Neural cell (in vitro differentiated cells): ENCODE data around the gene PRKCA. TPM values are rescaled to one million over a fixed set of nuclear protein-coding genes. Genes with fewer than 3 reads are reported as not detected.

Source experiments
- H2AFZ ChIP-seq: fragments of 200-600, 300-800 bp; sonication (generic), shearing (Covaris generic); 2 replicates; pipeline ENCODE4 v1.6.0; 2014; ENCODE audit warnings: low read depth, mild to moderate bottlenecking, antibody characterized with exemption, low read length, moderate library complexity
- H3F3A ChIP-seq: fragments of 200-600 bp; shearing (Covaris generic); 2 replicates; pipeline ENCODE4 v1.6.1; 2016; ENCODE audit warnings: mild to moderate bottlenecking, moderate library complexity, mixed read lengths, antibody characterized with exemption, low read length; ENCODE audit not compliant: insufficient read depth, poor library complexity, severe bottlenecking
- H3K27ac ChIP-seq: fragments of 200-600, 300-800 bp; sonication (generic), shearing (Covaris generic); 2 replicates; pipeline ENCODE4 v1.5.1; 2014; ENCODE audit warnings: mild to moderate bottlenecking, low read length, moderate library complexity
- H3K27me3 ChIP-seq: fragments of 300-800, 200-600 bp; sonication (generic), shearing (Covaris generic); 2 replicates; pipeline ENCODE4 v1.6.0; 2014; ENCODE audit warnings: mild to moderate bottlenecking, low read depth, low read length, moderate library complexity; ENCODE audit not compliant: insufficient read depth
- H3K36me3 ChIP-seq: fragments of 300-800, 200-600 bp; sonication (generic), shearing (Covaris generic); 2 replicates; pipeline ENCODE4 v1.5.1; 2014; ENCODE audit warnings: mild to moderate bottlenecking, antibody characterized with exemption, low read length, moderate library complexity; ENCODE audit not compliant: insufficient read depth
- H3K4me2 ChIP-seq: fragments of 300-800, 200-600 bp; sonication (generic), shearing (Covaris generic); 2 replicates; pipeline ENCODE4 v1.6.0; 2014; ENCODE audit warnings: mild to moderate bottlenecking, low read length
- H3K4me3 ChIP-seq: fragments of 300-800, 200-600 bp; sonication (generic), shearing (Covaris generic); 2 replicates; pipeline ENCODE4 v1.5.1; 2014; ENCODE audit warnings: mild to moderate bottlenecking, low read length, moderate library complexity
- H3K79me2 ChIP-seq: fragments of 200-600 bp; shearing (Covaris generic); replicated peaks from 2 replicates; pipeline ENCODE4 v1.6.0; 2014; ENCODE audit warnings: mild to moderate bottlenecking, low read length, moderate library complexity; ENCODE audit not compliant: insufficient read depth
- H3K9ac ChIP-seq: fragments of 300-800, 200-600 bp; sonication (generic), shearing (Covaris generic); 2 replicates; pipeline ENCODE4 v1.6.1; 2016; ENCODE audit warnings: mild to moderate bottlenecking, low read length, mixed read lengths
- H3K9me2 ChIP-seq: fragments of 200-600 bp; shearing (Covaris generic); 2 replicates; pipeline ENCODE4 v1.6.1; 2016; ENCODE audit warnings: mild to moderate bottlenecking, low read length, mixed read lengths; ENCODE audit not compliant: insufficient read depth
- H3K9me3 ChIP-seq: fragments of 200-600, 300-800 bp; sonication (generic), shearing (Covaris generic); 2 replicates; pipeline ENCODE4 v1.6.1; 2016; ENCODE audit warnings: mild to moderate bottlenecking, mixed run types, low read length, moderate library complexity, mixed read lengths
- H4K20me1 ChIP-seq: fragments of 200-600 bp; shearing (Covaris generic); 2 replicates; pipeline ENCODE4 v1.6.1; 2016; ENCODE audit warnings: mild to moderate bottlenecking, mixed run types; ENCODE audit not compliant: insufficient read depth
- EP300 ChIP-seq: fragments of 450-650 bp; conservative IDR thresholded peaks from 2 replicates; pipeline ENCODE4 v1.6.1; 2014; ENCODE audit warnings: antibody characterized with exemption, mild to moderate bottlenecking, moderate library complexity; ENCODE audit not compliant: poor library complexity, severe bottlenecking
- EZH2 ChIP-seq: fragments of 200-600, 300-800 bp; shearing (Covaris generic), sonication (generic); IDR thresholded peaks from 2 replicates; pipeline ENCODE4 v1.6.1; 2014; ENCODE audit warnings: antibody characterized with exemption, low read length, borderline replicate concordance, mild to moderate bottlenecking; ENCODE audit not compliant: insufficient read depth, poor library complexity, severe bottlenecking
- MXI1 ChIP-seq: fragments of 450-650 bp; conservative IDR thresholded peaks from 2 replicates; pipeline ENCODE4 v1.6.1; 2014; ENCODE audit warnings: antibody characterized with exemption, mild to moderate bottlenecking; ENCODE audit not compliant: poor library complexity, severe bottlenecking
- POLR2AphosphoS5 ChIP-seq: IDR thresholded peaks from 2 replicates; pipeline ENCODE4 v1.6.1; 2012
- RAD21 ChIP-seq: fragments of 450-650 bp; conservative IDR thresholded peaks from 2 replicates; pipeline ENCODE4 v1.6.1; 2014; ENCODE audit warnings: antibody characterized with exemption, mild to moderate bottlenecking, moderate library complexity
- SMC3 ChIP-seq: fragments of 450-650 bp; conservative IDR thresholded peaks from 2 replicates; pipeline ENCODE4 v1.6.1; 2014; ENCODE audit warnings: antibody characterized with exemption, mild to moderate bottlenecking, moderate library complexity; ENCODE audit not compliant: poor library complexity
- TAF1 ChIP-seq: IDR thresholded peaks from 2 replicates; pipeline ENCODE4 v1.6.1; 2012; ENCODE audit warnings: low read depth
- polyA plus RNA-seq: library from polyadenylated mRNA; depleted of rRNA; stranded (reverse); fragments of >200 nt; gene quantifications from 2 replicates; pipeline ENCODE4 v1.2.3, GENCODE V29; 2014
- TF ChIP-seq, protein P1 (sequence below): IDR thresholded peaks from 2 replicates; pipeline ENCODE4 v1.6.1; 2012; ENCODE audit warnings: borderline replicate concordance
- TF ChIP-seq, protein P2 (sequence below): fragments of 450-650 bp; IDR thresholded peaks from 2 replicates; pipeline ENCODE4 v1.5.1; 2014; ENCODE audit warnings: antibody characterized with exemption, mild to moderate bottlenecking, moderate library complexity; ENCODE audit not compliant: poor library complexity, severe bottlenecking

Gene PRKCA
- polyA plus RNA-seq, 1 donor from 2014 or later = 5.9 TPM

DNA sequence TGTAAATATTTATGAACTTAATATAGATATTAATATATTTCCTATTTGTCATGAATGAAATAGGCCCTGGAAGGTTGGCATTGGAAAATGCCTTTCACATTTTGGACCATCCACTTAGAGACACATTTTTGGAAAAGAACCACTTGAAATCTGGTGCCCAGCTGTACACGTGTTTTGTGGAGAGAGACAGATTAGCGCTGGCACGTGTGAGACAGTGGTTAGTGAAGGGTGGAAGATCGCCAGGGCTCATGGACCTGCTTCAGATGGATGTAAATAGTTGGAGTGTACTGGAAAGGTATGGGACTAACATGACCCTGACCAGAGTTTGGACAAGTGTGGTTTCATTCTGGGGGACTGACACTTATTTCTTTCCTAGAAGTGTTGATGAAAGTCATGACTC, 222.9 kb downstream of the PRKCA start:
- Histone ChIP-seq H3K79me2 (no peaks in the 10 kb centered on the region), H3K27me3 (no peaks in the 10 kb centered on the region), H3K4me2 (no peak overlapping the region), H3K27ac (no peak overlapping the region), H3F3A (no peaks in the 10 kb centered on the region), H4K20me1 (no peaks in the 10 kb centered on the region), H2AFZ (no peak overlapping the region), H3K9me2 (no peaks in the 10 kb centered on the region), H3K9me3 (no peaks in the 10 kb centered on the region), H3K9ac (no peak overlapping the region), H3K4me3 (no peak overlapping the region), H3K36me3 (no peaks in the 10 kb centered on the region)
- TF ChIP-seq MXI1 (no peak), POLR2AphosphoS5 (no peak), RAD21 (no peak), EP300 (no peak), SMC3 (no peak), TAF1 (no peak), EZH2 (no peak)
- TF ChIP-seq, protein P1, sequence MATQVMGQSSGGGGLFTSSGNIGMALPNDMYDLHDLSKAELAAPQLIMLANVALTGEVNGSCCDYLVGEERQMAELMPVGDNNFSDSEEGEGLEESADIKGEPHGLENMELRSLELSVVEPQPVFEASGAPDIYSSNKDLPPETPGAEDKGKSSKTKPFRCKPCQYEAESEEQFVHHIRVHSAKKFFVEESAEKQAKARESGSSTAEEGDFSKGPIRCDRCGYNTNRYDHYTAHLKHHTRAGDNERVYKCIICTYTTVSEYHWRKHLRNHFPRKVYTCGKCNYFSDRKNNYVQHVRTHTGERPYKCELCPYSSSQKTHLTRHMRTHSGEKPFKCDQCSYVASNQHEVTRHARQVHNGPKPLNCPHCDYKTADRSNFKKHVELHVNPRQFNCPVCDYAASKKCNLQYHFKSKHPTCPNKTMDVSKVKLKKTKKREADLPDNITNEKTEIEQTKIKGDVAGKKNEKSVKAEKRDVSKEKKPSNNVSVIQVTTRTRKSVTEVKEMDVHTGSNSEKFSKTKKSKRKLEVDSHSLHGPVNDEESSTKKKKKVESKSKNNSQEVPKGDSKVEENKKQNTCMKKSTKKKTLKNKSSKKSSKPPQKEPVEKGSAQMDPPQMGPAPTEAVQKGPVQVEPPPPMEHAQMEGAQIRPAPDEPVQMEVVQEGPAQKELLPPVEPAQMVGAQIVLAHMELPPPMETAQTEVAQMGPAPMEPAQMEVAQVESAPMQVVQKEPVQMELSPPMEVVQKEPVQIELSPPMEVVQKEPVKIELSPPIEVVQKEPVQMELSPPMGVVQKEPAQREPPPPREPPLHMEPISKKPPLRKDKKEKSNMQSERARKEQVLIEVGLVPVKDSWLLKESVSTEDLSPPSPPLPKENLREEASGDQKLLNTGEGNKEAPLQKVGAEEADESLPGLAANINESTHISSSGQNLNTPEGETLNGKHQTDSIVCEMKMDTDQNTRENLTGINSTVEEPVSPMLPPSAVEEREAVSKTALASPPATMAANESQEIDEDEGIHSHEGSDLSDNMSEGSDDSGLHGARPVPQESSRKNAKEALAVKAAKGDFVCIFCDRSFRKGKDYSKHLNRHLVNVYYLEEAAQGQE = no peak
- TF ChIP-seq, protein P2, sequence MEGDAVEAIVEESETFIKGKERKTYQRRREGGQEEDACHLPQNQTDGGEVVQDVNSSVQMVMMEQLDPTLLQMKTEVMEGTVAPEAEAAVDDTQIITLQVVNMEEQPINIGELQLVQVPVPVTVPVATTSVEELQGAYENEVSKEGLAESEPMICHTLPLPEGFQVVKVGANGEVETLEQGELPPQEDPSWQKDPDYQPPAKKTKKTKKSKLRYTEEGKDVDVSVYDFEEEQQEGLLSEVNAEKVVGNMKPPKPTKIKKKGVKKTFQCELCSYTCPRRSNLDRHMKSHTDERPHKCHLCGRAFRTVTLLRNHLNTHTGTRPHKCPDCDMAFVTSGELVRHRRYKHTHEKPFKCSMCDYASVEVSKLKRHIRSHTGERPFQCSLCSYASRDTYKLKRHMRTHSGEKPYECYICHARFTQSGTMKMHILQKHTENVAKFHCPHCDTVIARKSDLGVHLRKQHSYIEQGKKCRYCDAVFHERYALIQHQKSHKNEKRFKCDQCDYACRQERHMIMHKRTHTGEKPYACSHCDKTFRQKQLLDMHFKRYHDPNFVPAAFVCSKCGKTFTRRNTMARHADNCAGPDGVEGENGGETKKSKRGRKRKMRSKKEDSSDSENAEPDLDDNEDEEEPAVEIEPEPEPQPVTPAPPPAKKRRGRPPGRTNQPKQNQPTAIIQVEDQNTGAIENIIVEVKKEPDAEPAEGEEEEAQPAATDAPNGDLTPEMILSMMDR = no peak

DNA sequence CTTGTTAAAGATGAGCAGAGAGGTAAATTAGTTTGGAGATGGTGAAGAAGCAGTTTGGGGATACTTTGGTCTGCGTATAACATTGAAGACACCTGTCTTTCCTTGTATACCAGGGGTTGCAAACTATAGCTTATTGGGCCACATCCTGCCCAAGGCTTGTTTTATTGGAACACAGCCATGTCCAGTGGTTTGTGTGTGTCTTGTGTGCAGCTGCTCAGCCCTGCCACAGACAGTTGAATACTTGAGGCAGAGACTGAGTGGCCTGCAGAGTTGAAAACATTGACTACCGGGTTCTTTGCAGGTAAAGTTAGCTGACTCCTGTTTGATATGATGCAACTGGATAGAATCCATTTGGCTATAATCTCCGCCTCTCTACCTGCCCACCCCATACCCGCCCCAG, 224.4 kb downstream of the PRKCA start:
- H2AFZ ChIP-seq = no peak overlapping the region
- no peaks in the 10 kb centered on the region for H3K9me3 ChIP-seq
- H3F3A ChIP-seq = no peaks in the 10 kb centered on the region
- no peaks in the 10 kb centered on the region for H4K20me1 ChIP-seq
- H3K27me3 ChIP-seq = no peaks in the 10 kb centered on the region
- no peaks in the 10 kb centered on the region for H3K36me3 ChIP-seq
- no peak overlapping the region for H3K4me3 ChIP-seq
- H3K4me2 ChIP-seq = no peak overlapping the region
- no peak overlapping the region for H3K9ac ChIP-seq
- H3K27ac ChIP-seq = no peak overlapping the region
- H3K79me2 ChIP-seq = no peaks in the 10 kb centered on the region
- TF ChIP-seq SMC3 (no peak), EZH2 (no peak), POLR2AphosphoS5 (no peak)
- H3K9me2 ChIP-seq = no peaks in the 10 kb centered on the region

DNA sequence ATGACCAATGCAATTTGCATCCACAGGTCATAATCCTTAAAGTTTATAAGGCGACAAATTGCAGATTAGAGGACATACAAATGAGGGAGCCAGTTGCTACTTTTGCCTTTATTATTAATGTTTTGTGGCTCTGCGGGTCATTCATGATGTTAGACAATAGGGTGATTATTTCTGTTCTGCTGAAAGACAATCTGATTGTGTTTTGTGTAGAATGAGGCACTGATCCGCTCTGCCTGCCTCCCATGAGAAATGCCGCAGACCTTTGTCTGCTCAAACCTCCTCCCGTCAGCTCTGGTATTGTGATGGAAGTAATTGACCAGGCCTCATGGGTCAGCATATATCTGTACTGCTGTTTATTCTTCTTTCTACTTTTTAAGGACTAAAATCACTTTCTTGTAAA, 224.9 kb downstream of the PRKCA start:
- no peak overlapping the region for H2AFZ ChIP-seq
- H3K9me2 ChIP-seq = no peaks in the 10 kb centered on the region
- no peaks in the 10 kb centered on the region for H3K36me3 ChIP-seq
- H4K20me1 ChIP-seq = no peaks in the 10 kb centered on the region
- H3K9me3 ChIP-seq = no peaks in the 10 kb centered on the region
- no peaks in the 10 kb centered on the region for H3K27me3 ChIP-seq
- no peaks in the 10 kb centered on the region for H3F3A ChIP-seq
- no peak overlapping the region for H3K27ac ChIP-seq
- no peak overlapping the region for H3K4me3 ChIP-seq
- no peaks in the 10 kb centered on the region for H3K79me2 ChIP-seq
- no peak overlapping the region for H3K9ac ChIP-seq
- TF ChIP-seq RAD21 = no peak
- no peak for TF ChIP-seq SMC3
- TF ChIP-seq, protein P2 = no peak
- TF ChIP-seq TAF1 = no peak
- TF ChIP-seq MXI1 = no peak
- no peak for TF ChIP-seq EZH2
- no peak for TF ChIP-seq EP300
- no peak overlapping the region for H3K4me2 ChIP-seq
